Measurements from ENCODE around the gene EFCAB5.

EFCAB5 gene

GRCh38 chr17:30092886-30093285 lies 151.5 kb downstream of the EFCAB5 start:
- H3K4ac ChIP-seq (ENCODE audit: low read depth in 1 of 2, low read length in 2 of 2): no peak overlapping the region
- no peaks in the 10 kb centered on the region for H3K36me3 ChIP-seq (ENCODE audit: control insufficient read depth in 1 of 2, insufficient read depth in 2 of 2, low read depth in 1 of 2, low read length in 2 of 2)
- H2BK12ac ChIP-seq (ENCODE audit: low read length in 2 of 2): no peak overlapping the region
- no peak overlapping the region for H3K4me3 ChIP-seq (ENCODE audit: insufficient read depth in 1 of 2, low read depth in 1 of 2, low read length in 2 of 2)
- H2BK120ac ChIP-seq (ENCODE audit: low read depth, low read length): no peak overlapping the region
- no peak overlapping the region for H2BK15ac ChIP-seq (ENCODE audit: low read depth, poor library complexity, severe bottlenecking)
- H3K79me1 ChIP-seq (replicated peaks; ENCODE audit: low read length, poor library complexity, severe bottlenecking): no peaks in the 10 kb centered on the region
- no peaks in the 10 kb centered on the region for H3K27me3 ChIP-seq (ENCODE audit: control insufficient read depth in 1 of 2, insufficient read depth in 1 of 2, low read length in 2 of 2)
- no peak overlapping the region for H3K14ac ChIP-seq (ENCODE audit: low read length in 2 of 2)
- H2BK5ac ChIP-seq (ENCODE audit: low read depth, low read length, poor library complexity, severe bottlenecking): no peak overlapping the region
- no peak overlapping the region for H3K4me2 ChIP-seq (ENCODE audit: low read length, poor library complexity, severe bottlenecking)
- peaks cover 2% of the 10 kb centered on the region for H3K4me1 ChIP-seq (ENCODE audit: control insufficient read depth, insufficient read depth, low read depth, low read length)
- H3K18ac ChIP-seq (ENCODE audit: low read depth in 1 of 2, low read length in 2 of 2): no peak overlapping the region
- H3K23ac ChIP-seq (ENCODE audit: low read length in 2 of 2): no peak overlapping the region
- no peak overlapping the region for H4K91ac ChIP-seq (ENCODE audit: low read length)
- peak overlapping the region; percentile 30 for H3K9ac ChIP-seq (ENCODE audit: low read length)
- H2AFZ ChIP-seq (ENCODE audit: low read depth, low read length): no peak overlapping the region
- no peak for DNase-seq
- no peak overlapping the region for H3K27ac ChIP-seq (ENCODE audit: low read length, poor library complexity, severe bottlenecking)
- H2AK5ac ChIP-seq (ENCODE audit: low read length, severe bottlenecking): no peak overlapping the region
- no peaks in the 10 kb centered on the region for H3K9me3 ChIP-seq (ENCODE audit: control insufficient read depth, low read length)
- no peak overlapping the region for H4K8ac ChIP-seq (ENCODE audit: low read length)

GRCh38 chr17:30093463-30094147 lies 152.2 kb downstream of the EFCAB5 start:
- Histone ChIP-seq H3K27ac (ENCODE audit: low read length, poor library complexity, severe bottlenecking) (no peak overlapping the region), H3K23ac (ENCODE audit: low read length in 2 of 2) (no peak overlapping the region), H3K4me2 (ENCODE audit: low read length, poor library complexity, severe bottlenecking) (no peak overlapping the region), H2BK15ac (ENCODE audit: low read depth, poor library complexity, severe bottlenecking) (no peak overlapping the region), H3K36me3 (ENCODE audit: control insufficient read depth in 1 of 2, insufficient read depth in 2 of 2, low read depth in 1 of 2, low read length in 2 of 2) (no peaks in the 10 kb centered on the region), H2BK120ac (ENCODE audit: low read depth, low read length) (no peak overlapping the region), H3K9ac (ENCODE audit: low read length) (peak overlapping the region; percentile 47), H3K79me1 (replicated peaks; ENCODE audit: low read length, poor library complexity, severe bottlenecking) (no peaks in the 10 kb centered on the region), H3K4ac (ENCODE audit: low read depth in 1 of 2, low read length in 2 of 2) (no peak overlapping the region), H2AFZ (ENCODE audit: low read depth, low read length) (no peak overlapping the region), H3K14ac (ENCODE audit: low read length in 2 of 2) (no peak overlapping the region), H2BK12ac (ENCODE audit: low read length in 2 of 2) (no peak overlapping the region), H4K8ac (ENCODE audit: low read length) (no peak overlapping the region), H4K91ac (ENCODE audit: low read length) (no peak overlapping the region), H3K27me3 (ENCODE audit: control insufficient read depth in 1 of 2, insufficient read depth in 1 of 2, low read length in 2 of 2) (no peaks in the 10 kb centered on the region), H3K4me1 (ENCODE audit: control insufficient read depth, insufficient read depth, low read depth, low read length) (peaks cover 2% of the 10 kb centered on the region), H3K4me3 (ENCODE audit: insufficient read depth in 1 of 2, low read depth in 1 of 2, low read length in 2 of 2) (no peak overlapping the region), H2BK5ac (ENCODE audit: low read depth, low read length, poor library complexity, severe bottlenecking) (no peak overlapping the region), H3K9me3 (ENCODE audit: control insufficient read depth, low read length) (no peaks in the 10 kb centered on the region), H2AK5ac (ENCODE audit: low read length, severe bottlenecking) (no peak overlapping the region), H3K18ac (ENCODE audit: low read depth in 1 of 2, low read length in 2 of 2) (no peak overlapping the region)
- 26% methylated on average over 10 of the region's 12 CpGs for WGBS
- DNase-seq: peak; percentile 70

- no peak overlapping the region for H3K23ac ChIP-seq (ENCODE audit: low read length in 2 of 2)
- no peaks in the 10 kb centered on the region for H3K36me3 ChIP-seq (ENCODE audit: control insufficient read depth in 1 of 2, insufficient read depth in 2 of 2, low read depth in 1 of 2, low read length in 2 of 2)
- no peak overlapping the region for H2BK12ac ChIP-seq (ENCODE audit: low read length in 2 of 2)
- peak overlapping the region; percentile 20 for H3K27ac ChIP-seq (ENCODE audit: low read length, poor library complexity, severe bottlenecking)
- H3K14ac ChIP-seq (ENCODE audit: low read length in 2 of 2): no peak overlapping the region
- DNase-seq: peak; percentile 86
- H4K91ac ChIP-seq (ENCODE audit: low read length): no peak overlapping the region
- no peak overlapping the region for H3K18ac ChIP-seq (ENCODE audit: low read depth in 1 of 2, low read length in 2 of 2)
- no peak overlapping the region for H4K8ac ChIP-seq (ENCODE audit: low read length)
- peaks cover 2% of the 10 kb centered on the region for H3K4me1 ChIP-seq (ENCODE audit: control insufficient read depth, insufficient read depth, low read depth, low read length)
- no peaks in the 10 kb centered on the region for H3K79me1 ChIP-seq (replicated peaks; ENCODE audit: low read length, poor library complexity, severe bottlenecking)
- WGBS: 57% methylated on average over 4 of the region's 4 CpGs
- no peak overlapping the region for H3K4me2 ChIP-seq (ENCODE audit: low read length, poor library complexity, severe bottlenecking)
- no peak overlapping the region for H2AK5ac ChIP-seq (ENCODE audit: low read length, severe bottlenecking)
- H3K9ac ChIP-seq (ENCODE audit: low read length): no peak overlapping the region
- peak overlapping the region in 1 of 2 experiments; percentile 17 for H3K4me3 ChIP-seq (ENCODE audit: insufficient read depth in 1 of 2, low read depth in 1 of 2, low read length in 2 of 2)
- H2AFZ ChIP-seq (ENCODE audit: low read depth, low read length): peak overlapping the region; percentile 14
- no peak overlapping the region for H2BK120ac ChIP-seq (ENCODE audit: low read depth, low read length)
- no peak overlapping the region for H2BK5ac ChIP-seq (ENCODE audit: low read depth, low read length, poor library complexity, severe bottlenecking)
- no peaks in the 10 kb centered on the region for H3K27me3 ChIP-seq (ENCODE audit: control insufficient read depth in 1 of 2, insufficient read depth in 1 of 2, low read length in 2 of 2)
- H3K9me3 ChIP-seq (ENCODE audit: control insufficient read depth, low read length): no peaks in the 10 kb centered on the region
- no peak overlapping the region for H2BK15ac ChIP-seq (ENCODE audit: low read depth, poor library complexity, severe bottlenecking)
- H3K4ac ChIP-seq (ENCODE audit: low read depth in 1 of 2, low read length in 2 of 2): no peak overlapping the region
These were observed 154.2 kb downstream of the EFCAB5 start for GRCh38 chr17:30095507-30096244.

GRCh38 chr17:30101686-30102390 lies 160.4 kb downstream of the EFCAB5 start:
- 93% methylated on average over 4 of the region's 4 CpGs for WGBS
- Histone ChIP-seq H2BK15ac (ENCODE audit: low read depth, poor library complexity, severe bottlenecking) (no peak overlapping the region), H2AK5ac (ENCODE audit: low read length, severe bottlenecking) (no peak overlapping the region)

More at GRCh38 chr17:30101686-30102390, 160.4 kb downstream of the EFCAB5 start:
- Histone ChIP-seq H3K4me1 (ENCODE audit: control insufficient read depth, insufficient read depth, low read depth, low read length) (peaks cover 3% of the 10 kb centered on the region), H3K27ac (ENCODE audit: low read length, poor library complexity, severe bottlenecking) (no peak overlapping the region), H3K14ac (ENCODE audit: low read length in 2 of 2) (no peak overlapping the region), H2BK12ac (ENCODE audit: low read length in 2 of 2) (no peak overlapping the region), H3K4me2 (ENCODE audit: low read length, poor library complexity, severe bottlenecking) (no peak overlapping the region), H2AFZ (ENCODE audit: low read depth, low read length) (no peak overlapping the region), H4K91ac (ENCODE audit: low read length) (no peak overlapping the region), H4K8ac (ENCODE audit: low read length) (no peak overlapping the region), H3K9ac (ENCODE audit: low read length) (no peak overlapping the region), H2BK5ac (ENCODE audit: low read depth, low read length, poor library complexity, severe bottlenecking) (no peak overlapping the region), H3K9me3 (ENCODE audit: control insufficient read depth, low read length) (no peaks in the 10 kb centered on the region), H3K27me3 (ENCODE audit: control insufficient read depth in 1 of 2, insufficient read depth in 1 of 2, low read length in 2 of 2) (peaks cover 0 to 7% of the 10 kb centered on the region in 2 experiments), H3K23ac (ENCODE audit: low read length in 2 of 2) (no peak overlapping the region), H3K4me3 (ENCODE audit: insufficient read depth in 1 of 2, low read depth in 1 of 2, low read length in 2 of 2) (no peak overlapping the region), H3K36me3 (ENCODE audit: control insufficient read depth in 1 of 2, insufficient read depth in 2 of 2, low read depth in 1 of 2, low read length in 2 of 2) (no peaks in the 10 kb centered on the region), H3K18ac (ENCODE audit: low read depth in 1 of 2, low read length in 2 of 2) (no peak overlapping the region), H2BK120ac (ENCODE audit: low read depth, low read length) (no peak overlapping the region), H3K4ac (ENCODE audit: low read depth in 1 of 2, low read length in 2 of 2) (no peak overlapping the region), H3K79me1 (replicated peaks; ENCODE audit: low read length, poor library complexity, severe bottlenecking) (no peaks in the 10 kb centered on the region)
- DNase-seq: no peak
